K562 (cell line): ENCODE measurements around the gene TSKS. TPM values are rescaled to one million over a fixed set of nuclear protein-coding genes. Genes with fewer than 3 reads are reported as not detected.

Experiments used
- ATAC-seq: fragments of 200-7000 bp; cut with Tn5 transposase; 3 replicates; pipeline ENCODE4 v1.9.1; 2020; ENCODE audit warnings: moderate library complexity
- BruUV-seq: library from RNA; stranded (reverse); fragments of 400-500 nt; replicated peaks from 2 replicates; lab custom pipeline; 2021; lab: Mats Ljungman, UMichigan
- CTCF ChIA-PET: fragments of 300-600 bp; formaldehyde crosslinking; extraction: SDS; loops from one replicate; lab custom pipeline; 2021; ENCODE audit warnings: low intra/inter-chr PET ratio; lab: Yijun Ruan, JAX
- POLR2A ChIA-PET: fragments of 300-600, 350-650 bp; sonication (Branson Sonifier 250); formaldehyde crosslinking; extraction: SDS; loops from one replicate; lab custom pipeline; 2021; ENCODE audit warnings: antibody characterized with exemption, inconsistent platforms; lab: Yijun Ruan, JAX
- DNase-seq, 4 experiments: peaks; one replicate each; pipeline versions ENCODE4 v3.0.0 to v3.0.0-alpha.2; 2011 to 2018; ENCODE audit warnings: low spot score in 3 of 4, mixed read lengths in 3 of 4; ENCODE audit errors: extremely low read depth in 1 of 4
- FAIRE-seq: peaks from 2 replicates; lab custom pipeline; 2011; peaks lifted over from hg19 to GRCh38; lab: Jason Lieb, UNC
- H2AFZ ChIP-seq: 2 replicates; pipeline ENCODE4 v1.6.0; 2011; ENCODE audit warnings: low read depth, low read length, control low read depth, inconsistent platforms
- H3K27ac ChIP-seq: fragments of 200-600 bp; 3 replicates; pipeline ENCODE4 v1.8.0; 2011; ENCODE audit warnings: low read depth, mild to moderate bottlenecking, control low read depth, inconsistent platforms, low read length, moderate library complexity, mixed read lengths; ENCODE audit errors: extremely low read depth
- H3K27me3 ChIP-seq, 2 experiments: fragments of 300-600 bp in 1 of 2; 2 replicates in 1 of 2; 3 replicates in 1 of 2; pipeline versions ENCODE4 v1.6.0 to v1.8.0; 2011; ENCODE audit warnings: inconsistent platforms in 2 of 2, low read length in 2 of 2, mild to moderate bottlenecking in 1 of 2, mixed read lengths in 1 of 2, moderate library complexity in 1 of 2; ENCODE audit not compliant: control insufficient read depth in 2 of 2, insufficient read depth in 2 of 2
- H3K36me3 ChIP-seq: fragments of 300-600 bp; 3 replicates; pipeline ENCODE4 v1.8.0; 2011; ENCODE audit warnings: mild to moderate bottlenecking, low read length, inconsistent platforms; ENCODE audit not compliant: control insufficient read depth, insufficient read depth
- H3K4me1 ChIP-seq, 2 experiments: fragments of 200-600 bp in 1 of 2; replicated peaks in 1 of 2; 2 replicates in 1 of 2; 3 replicates in 1 of 2; pipeline versions ENCODE4 v1.5.1 to v1.8.0; 2011; ENCODE audit warnings: inconsistent platforms in 2 of 2, low read length in 2 of 2, mild to moderate bottlenecking in 1 of 2, mixed read lengths in 1 of 2, moderate library complexity in 1 of 2; ENCODE audit not compliant: control insufficient read depth in 2 of 2, insufficient read depth in 2 of 2
- H3K4me2 ChIP-seq: 2 replicates; pipeline ENCODE4 v1.6.1; 2011; ENCODE audit warnings: low read length, control low read depth, inconsistent platforms, mixed read lengths; ENCODE audit not compliant: insufficient read depth
- H3K4me3 ChIP-seq: fragments of 200-600 bp; sonication (generic), shearing (Covaris generic); 2 replicates; pipeline ENCODE4 v1.5.1; 2016; ENCODE audit warnings: control low read depth, inconsistent platforms
- H3K79me2 ChIP-seq: fragments of 200-600 bp; 3 replicates; pipeline ENCODE4 v1.8.0; 2011; ENCODE audit warnings: low read length, inconsistent platforms; ENCODE audit not compliant: control insufficient read depth, insufficient read depth
- H3K9ac ChIP-seq, 2 experiments: 2 replicates each; pipeline versions ENCODE4 v1.6.0 to v1.6.1; 2011; ENCODE audit warnings: low read depth in 2 of 2, low read length in 2 of 2, control low read depth in 1 of 2, inconsistent platforms in 1 of 2, mild to moderate bottlenecking in 1 of 2, mixed read lengths in 1 of 2; ENCODE audit not compliant: insufficient read depth in 1 of 2
- H3K9me1 ChIP-seq: one replicate; pipeline ENCODE4 v1.6.0; 2011; ENCODE audit warnings: inconsistent platforms, mild to moderate bottlenecking, low read length, moderate library complexity; ENCODE audit not compliant: control insufficient read depth, insufficient read depth
- H3K9me3 ChIP-seq: replicated peaks from 2 replicates; pipeline ENCODE4 v1.5.1; 2011; ENCODE audit warnings: low read depth, low read length, inconsistent platforms; ENCODE audit not compliant: control insufficient read depth, insufficient read depth
- H4K20me1 ChIP-seq: replicated peaks from 2 replicates; pipeline ENCODE4 v1.6.1; 2011; ENCODE audit warnings: low read length, inconsistent platforms, mixed read lengths; ENCODE audit not compliant: control insufficient read depth, insufficient read depth
- E2F6 ChIP-seq, 2 experiments: IDR thresholded peaks; 2 replicates each; pipeline ENCODE4 v1.6.1; 2011; ENCODE audit warnings: borderline replicate concordance in 1 of 2, control low read depth in 1 of 2, low read depth in 1 of 2, low read length in 1 of 2, mild to moderate bottlenecking in 1 of 2, mixed read lengths in 1 of 2, moderate library complexity in 1 of 2; ENCODE audit not compliant: insufficient read depth in 1 of 2, insufficient read length in 1 of 2, poor library complexity in 1 of 2, severe bottlenecking in 1 of 2; ENCODE audit errors: extremely low read depth in 1 of 2
- RFX7 ChIP-seq: fragments of 250-450 bp; sonication (Bioruptor Pico); IDR thresholded peaks from 2 replicates; pipeline ENCODE4 v1.5.1; 2021; ENCODE audit warnings: mild to moderate bottlenecking
- ZFP36 ChIP-seq: fragments of 150-350 bp; IDR thresholded peaks from 2 replicates; pipeline ENCODE4 v1.6.1; 2018; ENCODE audit warnings: low read length, low read depth; ENCODE audit not compliant: partially characterized antibody
- ZNF511 ChIP-seq: sonication (generic); formaldehyde crosslinking; IDR thresholded peaks from 2 replicates; pipeline ENCODE4 v1.8.0; 2022; ENCODE audit warnings: mild to moderate bottlenecking, missing genetic modification reagents
- ZNF699 ChIP-seq: fragments of 250-450 bp; sonication (Bioruptor Pico); IDR thresholded peaks from 2 replicates; pipeline ENCODE4 v1.8.0; 2021; ENCODE audit warnings: mild to moderate bottlenecking, moderate library complexity; ENCODE audit not compliant: insufficient replicate concordance
- WGBS: fragments of 100-300 bp; shearing (Covaris generic); methylation state at CpG from one replicate; pipeline ENCODE4 v1.1.6; 2016; ENCODE audit warnings: low coverage, mixed read lengths; ENCODE audit not compliant: insufficient coverage; ENCODE audit errors: missing lambda C conversion rate; 5-methylcytosine and 5-hydroxymethylcytosine counted together
- in situ Hi-C: fragments of 300-500 bp; cut with MboI; formaldehyde crosslinking; loops from 4 replicates; pipeline ENCODE4 v1.15.0; 2018; ENCODE audit warnings: inconsistent platforms, mixed read lengths
- intact Hi-C: fragments of 100-400 bp; cut with micrococcal nuclease; formaldehyde crosslinking; loops from 2 replicates; pipeline ENCODE4 v1.14.2; 2022
- polyA plus RNA-seq, 8 experiments: library from polyadenylated mRNA; depleted of rRNA in 4 of 8; stranded (reverse) in 5 of 8; unstranded in 3 of 8; fragments of >200 nt; fragmentation: Nextera tagmentation in 2 of 8; fragmentation: Illumina TruSeq in 1 of 8; extraction: Ambion mirVana in 2 of 8; extraction: Trizol in 1 of 8; gene quantifications; 2 replicates each; pipeline versions ENCODE4 v1.2.1 to v1.2.3, GENCODE V29; 2011 to 2014; ENCODE audit warnings: inconsistent platforms in 1 of 8, missing spikeins in 1 of 8
- total RNA-seq, 7 experiments: library from RNA; depleted of rRNA in 6 of 7; stranded (reverse); fragments of >200 nt in 6 of 7; fragmentation: Illumina TruSeq in 2 of 7; extraction: Trizol in 2 of 7; gene quantifications; 2 replicates each; pipeline versions ENCODE4 v1.2.1 to v1.2.3, GENCODE V29; 2011 to 2021; ENCODE audit warnings: low replicate concordance in 1 of 7

The TSKS gene
- total and polyA plus RNA-seq, 9 of the 15 experiments (the other 6 are each of a cell fraction or from before 2014, with no cell fraction given): 0.14 to 4.5 (median 0.80) TPM

GRCh38 chr19:49696865-49697264 is 66.2 kb downstream of the TSKS start:
- FAIRE-seq (no peak), ATAC-seq (no peak)
- in situ Hi-C loops: no loop called here
- Histone ChIP-seq H3K79me2 (no peaks in the 10 kb centered on the region), H4K20me1 (no peaks in the 10 kb centered on the region), H3K9me3 (no peaks in the 10 kb centered on the region), H3K27me3 (no peaks in the 10 kb centered on the region), H3K9me1 (no peaks in the 10 kb centered on the region), H3K4me1 (peaks cover 10 to 18% of the 10 kb centered on the region in 2 experiments; a peak in 4 of 5 replicates), H3K4me3 (no peak overlapping the region), H3K27ac (no peak overlapping the region), H3K9ac (peak overlapping the region in 1 of 2 experiments; percentile 36; a peak in 1 of 4 replicates)
- BruUV-seq: no TSS peak
- intact Hi-C loops: no loop called here
- WGBS: 54% methylated on average over 7 of the region's 7 CpGs
- CTCF ChIA-PET: no interaction called here
- TF ChIP-seq ZNF699 (CRISPR knock-in tag) (no peak), ZNF511 (CRISPR knock-in tag) (no peak), RFX7 (CRISPR knock-in tag) (no peak), E2F6 (IDR thresholded peaks at IDR 0.05; ENCODE audit: borderline replicate concordance in 1 of 2, extremely low read depth in 1 of 2, insufficient read depth in 1 of 2, insufficient read length in 1 of 2, low read depth in 1 of 2, low read length in 1 of 2, poor library complexity in 1 of 2, severe bottlenecking in 1 of 2) (no peak), ZFP36 (peak; percentile 84)
- TF ChIP-seq, all 486 proteins: peak for 1
- no peaks in the 10 kb centered on the region for H3K36me3 ChIP-seq
- no peak overlapping the region for H3K4me2 ChIP-seq
- H2AFZ ChIP-seq: no peak overlapping the region
- POLR2A ChIA-PET: interaction anchor here (0.7 to 1.2 kb wide), 4 partner anchors 12 to 67 kb away, joined by 3 to 7 read pairs (median 5); no protein-coding TSS in a partner anchor
- no peak for DNase-seq
